Gastrocnemius medialis (tissue), 4 donors: ENCODE data around the gene ROBO1.

Source experiments
- POLR2A ChIP-seq, 2 donors: fragments of 450-650 bp; IDR thresholded peaks; one replicate each; pipeline ENCODE4 v1.6.1; 2017; ENCODE audit warnings: antibody characterized with exemption in 2 of 2, mild to moderate bottlenecking in 2 of 2, moderate library complexity in 2 of 2
- TF ChIP-seq, protein P1 (sequence below), 5 experiments: fragments of 450-650 bp in 3 of 5; fragments of 200-600 bp in 2 of 5; sonication (generic) in 2 of 5; IDR thresholded peaks in 4 of 5; conservative IDR thresholded peaks in 1 of 5; 1 replicate in 4 of 5; 2 replicates in 1 of 5; pipeline ENCODE4 v1.5.1; 2016 to 2019; ENCODE audit warnings: antibody characterized with exemption in 5 of 5, mild to moderate bottlenecking in 3 of 5, moderate library complexity in 3 of 5

DNA sequence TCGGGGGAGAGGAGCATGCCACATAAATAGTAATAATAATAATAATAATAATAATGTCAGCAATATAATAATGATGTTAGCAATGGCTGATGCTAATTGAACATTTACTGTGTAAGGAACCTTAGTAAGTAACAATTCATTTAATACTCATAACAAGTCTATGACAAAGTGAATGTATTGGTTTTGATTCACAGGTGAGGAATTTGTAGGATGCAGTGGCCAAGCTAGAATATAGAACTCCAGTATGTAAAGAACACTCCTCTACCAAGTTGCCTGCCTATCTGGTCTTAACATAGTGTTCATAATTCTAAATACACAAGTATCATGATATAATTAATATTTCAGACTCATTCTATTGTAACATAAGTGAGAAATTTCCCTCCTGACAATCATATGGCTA is 1016.5 kb downstream of the ROBO1 start:
- TF ChIP-seq, protein P1, sequence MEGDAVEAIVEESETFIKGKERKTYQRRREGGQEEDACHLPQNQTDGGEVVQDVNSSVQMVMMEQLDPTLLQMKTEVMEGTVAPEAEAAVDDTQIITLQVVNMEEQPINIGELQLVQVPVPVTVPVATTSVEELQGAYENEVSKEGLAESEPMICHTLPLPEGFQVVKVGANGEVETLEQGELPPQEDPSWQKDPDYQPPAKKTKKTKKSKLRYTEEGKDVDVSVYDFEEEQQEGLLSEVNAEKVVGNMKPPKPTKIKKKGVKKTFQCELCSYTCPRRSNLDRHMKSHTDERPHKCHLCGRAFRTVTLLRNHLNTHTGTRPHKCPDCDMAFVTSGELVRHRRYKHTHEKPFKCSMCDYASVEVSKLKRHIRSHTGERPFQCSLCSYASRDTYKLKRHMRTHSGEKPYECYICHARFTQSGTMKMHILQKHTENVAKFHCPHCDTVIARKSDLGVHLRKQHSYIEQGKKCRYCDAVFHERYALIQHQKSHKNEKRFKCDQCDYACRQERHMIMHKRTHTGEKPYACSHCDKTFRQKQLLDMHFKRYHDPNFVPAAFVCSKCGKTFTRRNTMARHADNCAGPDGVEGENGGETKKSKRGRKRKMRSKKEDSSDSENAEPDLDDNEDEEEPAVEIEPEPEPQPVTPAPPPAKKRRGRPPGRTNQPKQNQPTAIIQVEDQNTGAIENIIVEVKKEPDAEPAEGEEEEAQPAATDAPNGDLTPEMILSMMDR (IDR thresholded peaks at IDR 0.05 in 4 of 5, conservative IDR thresholded peaks at IDR 0.05 in 1 of 5): no peak
- no peak for TF ChIP-seq POLR2A (IDR thresholded peaks at IDR 0.05)
